Measurements from ENCODE around the gene EPS15.
"Not testable (repeated sequence)": the region's sequence is repeated elsewhere in the genome, so short reads cannot be mapped to it uniquely, and the experiment has no call there.

The EPS15 gene

DNA sequence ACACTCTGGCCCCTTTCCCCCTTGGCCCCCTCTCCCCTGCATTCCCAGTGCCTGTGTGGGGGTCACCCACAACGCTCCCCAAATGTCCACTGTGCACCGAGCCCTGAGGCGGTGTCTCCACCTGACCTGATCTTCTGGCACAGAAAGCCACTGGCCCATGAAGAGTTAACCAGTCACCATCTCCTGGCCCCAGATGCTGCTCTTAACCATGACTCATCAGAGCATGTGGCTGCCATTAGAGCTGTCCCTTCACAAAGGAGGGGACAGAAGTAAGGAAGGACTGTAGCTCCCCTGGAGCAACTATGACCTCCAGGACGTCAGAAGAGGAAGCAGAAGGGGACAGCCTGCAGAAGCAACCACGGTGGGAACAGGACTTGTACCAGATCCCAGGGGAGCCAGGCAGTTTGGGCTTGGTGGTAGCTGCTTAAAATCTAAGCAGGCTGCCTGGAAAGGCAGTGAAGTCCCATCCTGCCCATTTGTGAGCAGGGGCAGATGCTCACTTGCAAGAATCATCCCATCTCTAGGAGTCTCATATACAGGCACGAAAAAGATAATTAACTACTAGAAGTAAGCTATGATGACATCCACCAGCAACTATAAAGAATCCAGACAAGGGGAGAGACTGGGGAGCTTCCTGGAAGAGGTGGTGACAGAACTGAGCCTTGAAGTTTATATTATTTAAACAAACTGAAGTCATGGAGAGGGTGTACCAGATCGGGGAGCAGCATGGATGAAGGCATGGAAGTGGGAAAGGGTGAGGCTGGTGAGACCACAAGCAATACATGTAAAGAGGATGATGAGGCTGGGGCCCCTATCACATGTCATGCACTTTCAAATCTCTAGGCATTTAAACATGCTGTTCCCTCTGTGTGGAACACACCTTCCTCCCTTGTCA is 187.6 kb downstream of the EPS15 start:
- peak; percentile 88 to 89 for DNase-seq
- TF ChIP-seq POLR2A (IDR thresholded peaks at IDR 0.05; ENCODE audit: low read length) (no peak), GATA1 (IDR thresholded peaks at IDR 0.05; ENCODE audit: low read depth, low read length) (no peak)

DNA sequence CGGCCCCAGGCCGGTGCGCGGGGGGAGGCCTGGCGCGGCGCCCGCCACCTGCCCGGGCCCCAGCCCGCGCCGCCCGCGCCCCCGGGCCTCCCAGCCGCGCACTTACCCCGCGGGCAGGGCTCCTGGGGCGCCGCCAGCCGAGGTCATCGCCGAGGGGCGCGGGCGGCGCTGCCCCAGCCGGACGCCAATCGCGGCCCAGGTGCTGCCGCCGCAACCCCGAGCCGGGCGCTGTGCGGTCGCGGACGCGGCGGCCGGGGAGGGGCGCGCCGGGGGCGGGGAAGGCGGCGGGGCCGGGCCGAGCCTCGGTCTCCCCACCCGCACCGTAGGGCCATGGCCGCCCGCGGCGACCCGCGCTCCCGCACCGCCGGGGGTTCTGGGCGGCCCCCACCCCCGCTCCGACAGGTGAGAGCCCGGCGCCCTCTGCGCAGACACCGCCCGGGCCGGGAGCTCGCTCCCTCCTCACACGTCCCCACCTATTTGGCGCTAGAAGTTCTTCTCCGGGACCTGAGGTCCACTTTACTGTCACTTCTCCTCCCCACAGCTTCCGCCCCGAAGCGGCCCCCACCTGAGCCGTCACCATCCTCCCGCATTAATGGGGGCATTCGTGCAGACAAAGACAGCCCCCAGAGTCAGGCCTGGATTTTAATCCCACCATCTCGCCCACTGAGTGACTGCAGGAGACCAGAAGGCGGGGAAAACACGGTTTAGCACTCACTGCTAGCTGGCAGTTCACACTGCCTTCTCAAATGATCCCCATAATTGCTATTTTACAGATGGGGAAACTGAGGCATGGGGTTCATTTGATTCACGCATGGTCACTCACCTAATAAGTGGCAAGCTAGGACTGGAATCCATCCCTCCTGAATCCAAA is 188.5 kb downstream of the EPS15 start, which contains the start of gene TTC39A:
TSS of gene TTC39A (minus strand) at position 232 of the 871 bp plus-strand sequence. CDS start at position 147, 85 bp downstream.
- peak; percentile 43 to 56 for DNase-seq
- TF ChIP-seq GATA1 (IDR thresholded peaks at IDR 0.05; ENCODE audit: low read depth, low read length): no peak
- no peak for TF ChIP-seq POLR2A (IDR thresholded peaks at IDR 0.05; ENCODE audit: low read length)

DNA sequence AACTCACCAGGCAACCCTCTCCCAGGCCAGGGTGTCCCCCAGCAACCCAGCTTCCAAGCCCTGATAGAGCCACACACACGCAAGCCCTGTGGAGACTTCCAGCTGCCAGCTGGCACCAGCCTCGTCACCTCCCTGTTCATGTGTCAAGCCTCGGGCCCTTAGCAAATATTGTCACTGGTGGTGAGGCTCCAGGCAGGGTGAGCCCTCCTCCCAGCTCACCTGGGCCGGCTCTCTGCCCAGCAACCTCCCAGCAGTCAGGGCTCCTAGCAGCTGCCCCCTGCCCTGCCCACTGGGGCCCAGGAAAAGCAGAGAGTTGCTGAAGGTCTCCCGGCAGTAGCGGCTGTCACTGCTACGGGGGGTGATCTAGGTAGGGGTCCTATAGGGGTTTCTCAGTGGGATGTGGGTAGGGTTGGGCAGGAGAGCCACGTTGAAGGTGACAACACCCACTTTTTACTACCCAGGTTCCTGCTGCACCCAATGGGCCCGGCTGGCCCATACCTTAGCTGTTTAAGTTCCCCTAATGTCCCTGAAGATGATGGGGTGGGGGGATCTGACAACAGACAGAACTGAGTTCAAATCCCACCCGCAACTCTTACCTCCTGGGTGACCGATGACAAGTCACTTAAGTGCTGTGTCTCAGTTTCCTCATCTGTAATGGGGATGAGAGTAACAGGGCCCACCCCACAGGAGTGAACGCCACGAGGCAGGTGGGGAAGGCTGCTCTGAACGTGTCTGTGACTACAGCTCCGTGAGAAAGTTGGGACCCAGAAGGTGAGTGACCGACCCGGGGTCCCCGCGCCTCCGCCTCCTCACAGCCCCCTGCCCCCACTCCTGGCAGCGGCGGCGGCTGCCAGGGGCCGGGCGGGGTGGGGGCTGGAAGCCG is 189.4 kb downstream of the EPS15 start:
- TF ChIP-seq POLR2A (IDR thresholded peaks at IDR 0.05; ENCODE audit: low read length): no peak
- no peak for TF ChIP-seq GATA1 (IDR thresholded peaks at IDR 0.05; ENCODE audit: low read depth, low read length)
- DNase-seq: peak in 1 of 2 experiments; percentile 27

DNA sequence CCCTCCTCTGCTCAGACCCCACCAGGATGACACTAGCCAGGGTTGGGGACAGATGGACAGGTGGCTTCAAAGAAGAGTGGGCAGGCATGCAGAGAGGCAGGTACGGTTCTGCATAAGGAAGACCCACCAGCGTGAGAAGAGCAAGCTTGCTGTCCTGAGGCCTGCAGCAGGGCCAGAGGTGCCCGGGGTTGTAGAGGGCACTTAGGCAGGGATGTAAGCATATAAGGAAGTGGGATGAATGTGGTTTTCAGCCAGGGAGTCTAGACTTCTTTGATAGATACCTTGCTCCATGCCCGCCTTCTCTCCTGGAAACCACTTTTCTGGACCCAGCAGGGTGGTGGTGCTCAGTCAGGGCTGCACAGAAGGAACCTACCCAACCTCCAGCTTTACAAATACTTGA is 190.1 kb downstream of the EPS15 start:
- DNase-seq: no peak
- no peak for TF ChIP-seq GATA1 (IDR thresholded peaks at IDR 0.05; ENCODE audit: low read depth, low read length)
- TF ChIP-seq POLR2A (IDR thresholded peaks at IDR 0.05; ENCODE audit: low read length): no peak

DNA sequence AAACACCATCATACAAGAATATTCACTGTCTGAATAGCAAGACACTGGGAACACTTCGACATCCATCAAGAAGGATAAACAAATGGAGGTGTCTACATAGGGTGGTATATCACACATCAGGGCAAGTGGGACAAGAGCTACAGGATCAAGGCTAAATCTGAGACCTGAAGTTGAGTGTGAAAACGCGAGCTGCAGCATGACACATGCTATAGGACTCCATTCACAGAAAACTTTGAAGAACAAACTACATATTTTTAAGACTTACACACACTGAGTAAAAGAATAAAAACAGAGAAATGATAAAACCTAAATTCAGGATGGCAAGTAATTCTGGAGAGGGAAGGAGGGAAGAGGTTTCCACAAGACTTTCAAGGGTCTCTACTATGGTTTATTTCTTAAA is 190.8 kb downstream of the EPS15 start:
- TF ChIP-seq GATA1 (IDR thresholded peaks at IDR 0.05; ENCODE audit: low read depth, low read length) (no peak), POLR2A (IDR thresholded peaks at IDR 0.05; ENCODE audit: low read length) (no peak)
- DNase-seq: no peak

DNA sequence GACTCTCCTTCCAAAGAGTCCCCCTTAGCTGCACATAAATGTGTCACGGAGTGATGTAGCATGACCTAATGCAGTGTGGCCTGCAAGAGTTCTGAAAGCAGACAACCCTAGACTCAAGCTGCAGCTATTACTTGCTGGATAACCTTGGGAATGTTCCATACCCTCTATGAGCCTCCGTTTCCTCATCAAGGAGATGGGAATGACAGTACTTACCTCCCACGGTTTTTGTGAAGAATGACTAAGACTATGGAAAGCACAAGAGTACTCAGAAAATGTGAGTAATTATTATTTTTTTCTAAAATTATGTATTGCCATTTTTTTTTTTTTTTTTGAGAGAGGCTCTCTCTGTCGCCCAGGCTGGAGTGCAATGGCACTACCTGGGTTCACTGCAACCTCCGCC is 191.7 kb downstream of the EPS15 start:
- DNase-seq: no peak
- TF ChIP-seq GATA1 (IDR thresholded peaks at IDR 0.05; ENCODE audit: low read depth, low read length) (no peak), POLR2A (IDR thresholded peaks at IDR 0.05; ENCODE audit: low read length) (no peak)

DNA sequence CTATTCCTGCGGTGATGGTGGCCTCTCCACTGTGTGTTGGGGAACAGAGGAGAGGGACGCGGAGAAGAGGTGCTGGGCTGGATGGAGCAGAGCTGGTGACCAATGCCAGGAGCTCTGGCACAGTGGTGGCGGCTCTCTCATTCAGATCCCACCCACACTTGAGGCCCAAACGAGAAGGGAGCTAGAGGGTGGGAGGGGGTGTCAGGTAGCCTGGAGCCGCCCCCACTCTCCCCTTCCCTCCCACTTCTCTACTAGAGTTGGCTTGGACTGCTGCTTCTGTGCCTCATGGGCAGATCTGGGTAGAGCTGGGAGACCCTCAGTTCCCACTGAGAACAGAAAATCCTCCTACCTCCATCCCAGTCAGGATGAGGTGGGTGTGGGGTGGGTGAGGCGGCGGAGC is 192.2 kb downstream of the EPS15 start:
- TF ChIP-seq POLR2A (IDR thresholded peaks at IDR 0.05; ENCODE audit: low read length): no peak
- no peak for TF ChIP-seq GATA1 (IDR thresholded peaks at IDR 0.05; ENCODE audit: low read depth, low read length)
- DNase-seq: no peak

DNA sequence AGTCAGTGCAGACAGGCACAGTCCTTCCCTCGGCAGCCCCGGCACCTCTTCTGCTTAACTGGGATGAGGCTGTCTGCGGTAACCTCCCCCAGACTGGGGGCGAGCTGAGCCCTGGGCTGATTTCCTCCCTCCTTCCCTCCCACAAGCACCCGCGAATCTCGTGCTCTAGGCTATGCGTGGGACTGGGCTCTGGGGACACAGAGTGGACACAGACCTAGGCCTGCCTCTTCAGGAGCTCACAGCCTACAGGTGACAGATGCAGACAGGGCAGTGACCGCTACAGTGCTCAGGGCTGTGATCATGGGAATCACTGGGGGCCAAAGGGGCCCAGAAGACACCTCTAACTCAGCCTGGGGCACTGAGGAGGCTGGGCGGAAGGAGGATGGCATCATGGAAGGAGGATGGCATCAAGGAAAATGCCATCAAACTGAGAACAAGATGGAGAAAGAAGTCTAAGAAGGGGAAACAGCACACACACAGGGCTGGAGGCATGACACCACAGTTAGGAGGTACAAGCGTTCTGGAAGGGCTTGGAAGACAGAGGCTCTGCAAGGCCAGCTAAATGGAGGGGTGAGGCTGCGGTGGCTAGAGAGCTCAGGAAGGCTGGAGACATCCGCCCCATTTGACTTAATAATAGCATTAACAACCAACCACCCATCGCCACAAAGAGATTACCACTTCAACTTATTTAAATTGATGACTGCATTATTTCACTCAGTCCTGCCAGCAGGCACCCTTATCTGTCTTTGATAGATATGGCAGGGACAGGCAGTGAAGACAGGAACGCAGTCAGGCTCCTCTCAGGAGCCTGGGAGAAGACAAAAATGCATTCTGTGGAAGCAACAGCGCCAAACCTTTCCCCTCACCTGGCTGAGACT is 192.9 kb downstream of the EPS15 start:
- DNase-seq: peak; percentile 38 to 51

DNA sequence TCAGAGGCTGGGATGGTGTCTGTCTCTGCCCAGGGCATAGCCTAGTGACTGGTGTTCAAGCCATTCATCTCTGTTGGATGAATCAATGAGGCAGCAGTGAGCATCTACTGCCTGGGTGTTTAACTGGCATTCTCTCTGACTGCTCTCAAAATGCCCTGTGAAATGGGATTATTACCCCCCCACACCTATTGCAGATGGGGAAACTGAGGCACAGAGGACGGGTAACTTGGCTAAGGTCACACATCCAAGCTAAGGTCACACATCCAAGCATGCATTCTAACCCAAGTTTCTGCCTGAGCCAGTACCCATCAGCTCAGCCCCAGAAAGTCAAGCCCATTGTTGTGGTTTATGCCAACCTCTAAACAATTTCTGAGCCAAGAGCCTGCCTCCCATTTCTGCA is 193.7 kb downstream of the EPS15 start:
- no peak for TF ChIP-seq POLR2A (IDR thresholded peaks at IDR 0.05; ENCODE audit: low read length)
- no peak for TF ChIP-seq GATA1 (IDR thresholded peaks at IDR 0.05; ENCODE audit: low read depth, low read length)
- DNase-seq: no peak

More for the DNA sequence above, 192.9 kb downstream of the EPS15 start:
- TF ChIP-seq GATA1 (IDR thresholded peaks at IDR 0.05; ENCODE audit: low read depth, low read length) (no peak), POLR2A (IDR thresholded peaks at IDR 0.05; ENCODE audit: low read length) (no peak)

DNA sequence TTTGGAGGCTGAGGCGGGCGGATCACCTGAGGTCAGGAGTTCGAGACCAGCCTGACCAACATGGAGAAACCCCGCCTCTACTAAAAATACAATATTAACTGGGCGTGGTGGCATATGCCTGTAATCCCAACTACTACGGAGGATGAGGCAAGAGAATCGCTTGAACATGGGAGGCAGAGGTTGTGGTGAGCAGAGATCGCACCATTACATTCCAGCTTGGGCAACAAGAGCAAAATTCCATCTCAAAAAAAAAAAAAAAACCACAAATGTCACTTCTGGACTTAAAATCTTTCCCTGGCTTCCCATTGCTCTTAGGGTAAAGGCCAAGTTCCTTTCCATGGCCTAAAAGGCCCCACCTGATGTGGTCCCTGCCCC is 194.1 kb downstream of the EPS15 start:
- DNase-seq: not testable (repeated sequence)

DNA sequence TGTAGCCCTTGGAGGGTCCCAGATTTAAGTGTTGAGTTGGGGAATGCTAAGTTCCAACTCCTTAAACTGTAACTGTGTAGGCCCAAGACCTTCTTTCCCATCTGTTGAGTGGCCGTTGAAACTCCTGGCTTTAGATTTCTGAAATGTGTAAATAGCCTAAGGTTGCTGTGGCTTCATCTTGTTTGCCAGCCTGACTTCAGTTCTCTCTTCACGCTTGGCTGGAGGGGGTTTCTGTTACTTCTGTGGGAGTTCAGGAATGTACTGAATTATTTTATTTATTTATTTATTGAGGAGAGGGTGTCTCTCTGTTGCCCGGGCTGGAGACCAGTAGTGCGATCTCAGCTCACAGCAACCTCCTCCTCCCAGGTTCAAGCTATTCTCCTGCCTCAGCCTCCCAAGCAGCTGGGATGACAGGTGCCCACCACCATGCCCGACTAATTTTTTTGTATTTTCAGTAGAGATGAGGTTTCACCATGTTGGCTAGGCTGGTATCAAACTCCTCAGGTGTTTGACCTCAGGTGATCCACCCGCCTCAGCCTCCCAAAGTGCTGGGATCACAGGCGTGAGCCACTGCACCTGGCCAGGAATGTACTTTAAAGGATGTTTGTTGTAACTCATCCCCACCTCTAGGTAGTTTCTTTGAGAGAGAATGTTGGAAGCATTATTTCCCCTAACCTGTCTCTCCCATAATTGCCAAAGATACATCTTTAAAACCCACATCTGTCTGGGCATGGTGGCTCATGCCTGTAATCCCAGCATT is 194.6 kb downstream of the EPS15 start:
- no peak for DNase-seq
- no peak for TF ChIP-seq GATA1 (IDR thresholded peaks at IDR 0.05; ENCODE audit: low read depth, low read length)
- no peak for TF ChIP-seq POLR2A (IDR thresholded peaks at IDR 0.05; ENCODE audit: low read length)

DNA sequence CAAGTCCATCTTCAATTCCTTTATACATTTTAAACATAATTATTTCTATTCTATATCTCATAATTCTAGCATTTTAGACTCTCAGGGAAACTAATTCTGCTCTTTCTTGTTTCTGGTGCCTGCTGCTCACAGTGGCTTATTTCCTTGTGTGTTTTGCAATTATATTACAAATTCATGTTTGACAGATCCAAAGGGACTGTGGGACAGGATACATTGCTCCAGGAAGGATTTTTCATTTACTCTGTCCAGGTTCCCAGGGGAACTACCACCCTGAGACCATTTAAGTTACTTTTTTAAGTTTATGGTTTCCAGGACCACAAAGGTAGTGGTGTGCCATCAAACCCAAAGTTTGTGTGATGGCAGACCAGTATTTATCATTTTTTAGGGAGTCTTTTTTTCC is 195.3 kb downstream of the EPS15 start:
- no peak for TF ChIP-seq POLR2A (IDR thresholded peaks at IDR 0.05; ENCODE audit: low read length)
- no peak for TF ChIP-seq GATA1 (IDR thresholded peaks at IDR 0.05; ENCODE audit: low read depth, low read length)
- no peak for DNase-seq
